HG03439 (cell line): ENCODE data around the gene ANKRD1.
"Not testable (repeated sequence)": the region's sequence is repeated elsewhere in the genome, so short reads cannot be mapped to it uniquely, and the experiment has no call there.

Source experiments
- ATAC-seq: cut with Tn5 transposase; IDR thresholded peaks from one replicate; pipeline ENCODE4 v1.9.1; 2021; ENCODE audit warnings: mild to moderate bottlenecking, moderate library complexity; ENCODE audit not compliant: unreplicated experiment

The ANKRD1 gene

DNA sequence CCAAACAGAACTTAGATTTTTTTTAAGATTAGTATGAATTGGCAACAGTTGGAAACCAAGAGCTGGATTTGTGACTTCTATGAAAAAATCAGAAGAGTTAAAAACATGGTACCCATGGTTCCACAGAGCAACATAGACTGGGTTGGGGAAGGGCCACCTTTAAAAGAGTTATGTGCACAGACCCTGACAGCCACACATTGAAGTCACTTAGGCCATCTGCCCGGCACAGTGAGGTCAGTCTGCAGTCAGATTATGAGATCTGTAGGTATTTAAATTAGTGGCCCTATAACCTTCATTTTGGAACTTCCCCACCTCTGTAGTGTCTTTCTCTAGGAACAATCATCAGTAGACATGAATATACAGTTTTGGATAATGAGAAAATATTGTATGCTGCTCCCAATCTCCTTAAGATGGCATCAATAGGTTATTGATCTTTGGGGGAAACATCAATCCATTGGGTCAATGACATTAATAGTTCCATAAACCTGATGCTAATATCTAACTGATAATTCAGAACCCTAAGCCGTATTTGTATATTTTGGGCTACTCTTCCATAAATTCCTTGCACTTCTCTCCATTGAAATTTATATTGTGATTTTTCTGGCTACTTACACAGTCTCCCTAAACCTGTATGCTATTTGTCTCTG, 7.0 kb downstream of the ANKRD1 start:
- ATAC-seq = no peak

DNA sequence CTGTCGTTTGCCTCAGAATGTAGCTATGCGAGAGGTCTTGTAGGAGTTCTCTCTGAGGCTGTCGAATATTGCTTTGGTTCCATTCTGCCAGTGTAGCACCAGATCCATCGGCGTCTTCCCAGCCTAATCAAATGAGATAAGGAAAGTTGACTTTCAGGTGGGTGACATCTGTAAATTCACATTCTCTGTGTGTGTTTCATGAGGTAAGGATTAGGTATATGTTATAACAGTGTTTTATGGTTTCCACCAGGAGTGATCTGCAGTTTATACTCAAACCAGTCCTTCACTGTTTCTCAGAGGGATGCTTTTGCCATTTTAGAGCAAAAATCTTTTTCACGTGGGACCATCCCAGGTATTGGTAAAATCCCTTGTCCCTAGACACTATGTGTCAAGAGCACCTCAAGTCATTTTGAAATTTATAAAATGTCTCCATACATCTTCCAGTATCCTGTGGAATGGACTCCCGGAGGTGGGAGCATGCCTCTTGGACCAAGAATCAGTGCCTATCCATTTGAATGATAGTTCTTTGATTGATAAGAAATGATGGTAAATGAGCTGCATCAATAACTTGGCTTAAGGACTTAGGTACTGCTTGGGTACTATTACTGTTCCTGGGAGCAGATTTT, 7.9 kb downstream of the ANKRD1 start:
- no peak for ATAC-seq

GRCh38 chr10:90912174-90912573, 8.7 kb downstream of the ANKRD1 start:
- ATAC-seq = no peak

- peak; percentile 71 for ATAC-seq
Observed at GRCh38 chr10:90911133-90912051, 9.5 kb downstream of the ANKRD1 start.

DNA sequence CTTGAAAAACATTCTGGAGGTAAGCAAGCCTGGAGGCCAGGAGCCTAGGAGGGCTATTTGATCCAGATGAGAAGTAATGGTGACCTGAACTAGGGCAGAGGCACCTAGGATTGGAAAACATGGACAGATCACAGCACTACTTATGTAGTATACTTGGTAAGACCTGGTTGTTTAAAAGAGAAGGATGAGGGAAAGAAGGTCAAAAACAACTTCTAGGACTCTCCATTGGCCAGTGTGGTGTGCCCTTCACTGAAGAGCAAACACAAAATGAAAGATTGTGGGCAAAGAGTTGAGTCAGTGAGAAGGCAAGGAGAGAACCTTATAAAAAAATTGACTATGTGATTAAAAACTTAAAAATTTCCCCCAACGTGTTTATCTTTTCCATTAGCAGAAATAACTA, 14.3 kb downstream of the ANKRD1 start:
- ATAC-seq = no peak

DNA sequence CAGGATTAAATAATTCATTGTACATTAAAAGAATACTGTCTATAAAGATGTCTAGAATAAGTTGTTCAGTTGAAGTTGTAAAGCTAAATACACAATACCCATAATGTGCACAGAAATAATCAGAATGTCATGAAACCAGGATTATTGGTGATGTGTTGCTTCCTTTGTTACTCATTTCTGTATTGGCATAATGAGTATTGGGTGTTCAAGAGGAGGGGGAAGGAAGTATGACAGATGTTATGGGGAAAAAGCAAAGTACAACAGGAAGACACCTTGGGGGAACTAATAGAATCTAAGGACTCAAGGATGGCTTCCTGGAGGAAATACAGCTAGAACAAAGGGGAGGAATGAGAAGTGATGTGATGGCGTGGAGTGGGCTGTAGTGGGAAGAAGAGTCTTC, 15.0 kb downstream of the ANKRD1 start:
- peak; percentile 54 for ATAC-seq

DNA sequence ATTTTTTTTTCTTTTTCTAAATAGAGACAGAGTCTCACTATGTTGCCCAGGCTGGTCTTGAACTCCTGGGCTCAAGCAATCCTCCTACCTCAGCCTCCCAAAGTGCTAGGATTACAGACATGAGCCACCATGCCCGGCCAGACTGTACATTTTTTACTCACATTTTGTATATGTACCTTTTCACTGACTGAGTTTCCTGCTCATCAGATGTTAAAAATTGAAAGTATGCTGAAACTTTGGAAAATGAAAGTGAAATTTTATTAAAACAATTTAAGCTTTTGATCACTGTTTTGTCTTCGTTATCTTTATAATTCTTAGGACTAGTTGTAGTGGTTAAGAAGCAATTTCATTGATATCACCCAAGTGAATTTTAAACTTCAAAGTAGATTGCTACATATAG, 24.0 kb downstream of the ANKRD1 start:
- ATAC-seq = not testable (repeated sequence)

GRCh38 chr10:90893190-90893589, 27.7 kb downstream of the ANKRD1 start:
- ATAC-seq = no peak

DNA sequence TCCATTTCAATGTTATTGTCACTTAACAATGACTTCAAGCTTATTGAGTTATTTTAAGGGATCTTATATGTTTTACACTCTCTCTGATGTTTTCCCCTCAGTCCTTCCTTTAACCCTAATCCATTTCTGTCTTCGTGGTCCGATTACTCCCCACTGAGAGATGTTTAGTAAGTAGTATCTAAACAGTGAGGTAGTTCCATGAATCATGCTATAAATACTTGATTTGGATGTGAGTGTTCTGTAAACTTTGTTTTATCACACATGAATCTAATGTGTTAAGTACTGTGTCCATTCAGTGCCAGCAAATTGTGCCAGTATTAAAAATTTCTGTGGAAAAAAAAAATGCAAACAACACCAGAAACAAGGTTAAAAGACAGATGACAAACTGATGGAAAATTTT, 30.5 kb downstream of the ANKRD1 start:
- no peak for ATAC-seq

DNA sequence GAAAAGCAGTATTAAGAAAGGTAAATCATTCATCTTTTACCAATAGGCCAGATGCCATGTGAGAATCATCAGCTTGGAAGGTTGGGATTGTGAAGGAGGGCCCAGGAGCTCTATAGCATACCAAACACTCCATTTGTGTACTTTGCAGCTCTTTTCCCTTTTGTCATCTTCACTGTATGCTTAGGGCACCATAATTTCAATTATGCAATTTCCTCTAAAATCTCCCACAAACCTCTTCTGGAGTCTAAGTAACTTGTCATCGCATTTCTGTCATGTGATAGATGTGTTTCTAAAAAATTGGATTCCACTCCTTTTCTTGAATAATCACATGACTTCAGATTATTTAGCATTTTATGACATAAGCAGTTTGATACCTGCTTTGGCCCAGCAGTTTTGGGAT, 31.3 kb downstream of the ANKRD1 start:
- no peak for ATAC-seq

GRCh38 chr10:90888387-90888786, 32.5 kb downstream of the ANKRD1 start:
- ATAC-seq = no peak

DNA sequence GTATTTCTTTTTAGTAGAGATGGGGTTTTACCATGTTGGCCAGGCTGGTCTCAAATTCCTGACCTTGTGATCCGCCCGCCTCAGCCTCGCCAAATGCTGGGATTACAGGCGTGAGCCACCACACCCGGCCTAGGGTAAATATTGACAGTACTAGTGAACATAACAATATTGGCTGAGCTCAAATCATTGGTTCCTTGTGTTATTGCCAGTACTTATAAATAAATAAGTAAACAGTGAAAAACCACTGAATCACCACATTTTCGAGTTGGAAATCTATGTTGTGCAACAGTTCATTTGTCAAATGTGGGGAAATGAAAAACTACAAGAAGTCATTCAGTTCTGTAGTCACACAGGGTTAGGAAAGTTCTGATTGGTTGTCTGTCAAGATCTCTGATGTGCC, 33.3 kb downstream of the ANKRD1 start:
- ATAC-seq = no peak

DNA sequence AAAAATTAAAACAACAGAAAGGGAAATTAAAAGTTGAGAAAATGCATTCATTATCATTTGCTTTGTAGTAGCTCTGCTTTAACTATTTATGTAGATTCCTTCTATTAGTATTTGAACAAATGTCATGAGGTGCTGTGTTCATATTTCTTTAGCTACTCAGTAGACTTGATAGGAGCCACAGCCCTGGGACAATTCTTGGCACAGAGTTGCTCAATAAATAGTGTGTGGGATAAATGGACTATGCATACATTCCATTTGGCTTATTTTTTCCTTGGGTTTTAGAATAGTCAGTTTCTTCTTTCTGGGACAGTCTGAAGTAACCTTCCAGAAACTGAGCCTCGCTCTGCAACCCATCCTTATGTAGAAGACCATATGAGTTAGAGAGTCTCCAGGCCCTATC, 35.7 kb downstream of the ANKRD1 start:
- no peak for ATAC-seq

GRCh38 chr10:90884431-90884830, 36.5 kb downstream of the ANKRD1 start:
- ATAC-seq = no peak

- ATAC-seq = not testable (repeated sequence)
Observed at GRCh38 chr10:90880059-90880719, 40.7 kb downstream of the ANKRD1 start.

DNA sequence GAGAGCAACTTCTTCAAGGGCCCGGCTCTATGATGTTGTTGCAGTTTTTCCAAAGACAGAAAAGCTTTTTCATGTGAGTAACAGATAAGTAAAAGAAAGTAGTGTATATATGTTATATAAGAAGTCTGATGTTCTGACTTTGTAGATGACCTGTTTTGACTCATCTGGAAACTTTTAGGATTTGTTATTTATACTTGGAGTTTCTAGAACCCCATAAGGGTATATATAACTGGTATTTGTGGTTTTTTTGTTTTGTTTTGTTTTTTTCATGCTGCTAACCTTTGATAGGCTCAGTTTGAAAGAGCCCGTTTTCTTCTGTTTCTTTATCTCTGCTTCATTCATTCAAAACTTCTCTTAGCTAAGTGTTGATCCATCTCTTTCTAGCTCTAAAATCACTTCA, 41.8 kb downstream of the ANKRD1 start:
- no peak for ATAC-seq

DNA sequence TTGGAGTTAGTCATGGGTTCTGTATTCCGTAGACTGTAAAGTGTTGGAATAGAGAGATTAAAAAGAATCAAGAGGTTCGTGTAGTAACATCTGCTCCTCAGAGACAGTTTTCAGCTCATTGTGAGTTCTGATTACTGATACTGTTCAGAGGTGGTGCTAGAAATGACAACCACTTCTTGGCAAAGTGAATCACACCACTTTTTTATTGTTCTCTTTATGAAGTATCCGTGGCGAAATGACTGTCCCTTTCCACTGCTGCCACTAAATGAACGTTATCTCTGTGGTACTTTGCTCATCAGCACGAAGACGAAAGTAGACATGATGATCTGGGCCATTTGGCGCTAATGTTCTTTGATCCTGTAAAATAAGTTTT, 48.3 kb downstream of the ANKRD1 start:
- ATAC-seq = no peak

DNA sequence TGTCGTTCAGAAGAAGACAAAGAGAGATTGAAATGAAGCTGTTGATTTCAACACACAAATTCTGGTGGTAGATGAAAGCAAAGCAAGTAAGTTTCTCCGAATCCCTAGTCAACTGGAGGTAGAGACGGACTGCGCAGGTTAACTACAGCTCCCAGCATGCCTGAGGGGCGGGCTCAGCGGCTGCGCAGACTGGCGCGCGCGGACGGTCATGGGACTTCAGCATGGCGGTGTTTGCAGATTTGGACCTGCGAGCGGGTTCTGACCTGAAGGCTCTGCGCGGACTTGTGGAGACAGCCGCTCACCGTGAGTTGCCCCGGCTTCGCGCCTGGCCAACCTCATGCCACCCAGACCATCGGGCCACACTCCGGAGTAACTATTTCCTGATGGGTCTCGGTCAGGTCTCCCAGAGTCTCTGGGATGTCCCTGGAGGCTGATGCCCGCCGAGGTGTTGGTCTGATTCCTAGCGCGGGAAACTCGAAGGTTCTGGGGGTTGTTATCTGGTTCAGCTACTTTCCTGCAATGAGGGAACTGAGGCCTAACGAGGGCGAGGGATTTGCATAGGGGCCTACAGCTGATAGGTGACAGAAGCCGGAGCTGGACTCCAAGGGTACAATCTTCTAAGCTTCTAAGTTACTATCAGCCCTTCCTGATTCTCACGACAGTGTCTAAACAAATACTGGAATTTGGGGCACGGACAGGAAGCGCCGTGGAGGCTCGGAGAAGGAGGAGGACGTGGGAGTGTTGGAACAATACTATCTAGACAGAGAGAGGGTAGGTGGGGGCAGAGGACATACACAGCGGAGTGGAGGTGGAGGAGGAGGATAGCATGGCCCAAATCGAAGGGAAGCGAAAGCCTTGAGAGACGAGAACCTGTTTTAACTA, 48.9 kb downstream of the ANKRD1 start, which contains the start of gene RPP30:
RPP30 (plus strand) TSS at position 209 of the 882 bp plus-strand sequence; CDS start at position 222, 13 bp downstream.
- peak; percentile 98 for ATAC-seq

- peak; percentile 52 for ATAC-seq
Observed at GRCh38 chr10:90871279-90871765, 49.6 kb downstream of the ANKRD1 start.

DNA sequence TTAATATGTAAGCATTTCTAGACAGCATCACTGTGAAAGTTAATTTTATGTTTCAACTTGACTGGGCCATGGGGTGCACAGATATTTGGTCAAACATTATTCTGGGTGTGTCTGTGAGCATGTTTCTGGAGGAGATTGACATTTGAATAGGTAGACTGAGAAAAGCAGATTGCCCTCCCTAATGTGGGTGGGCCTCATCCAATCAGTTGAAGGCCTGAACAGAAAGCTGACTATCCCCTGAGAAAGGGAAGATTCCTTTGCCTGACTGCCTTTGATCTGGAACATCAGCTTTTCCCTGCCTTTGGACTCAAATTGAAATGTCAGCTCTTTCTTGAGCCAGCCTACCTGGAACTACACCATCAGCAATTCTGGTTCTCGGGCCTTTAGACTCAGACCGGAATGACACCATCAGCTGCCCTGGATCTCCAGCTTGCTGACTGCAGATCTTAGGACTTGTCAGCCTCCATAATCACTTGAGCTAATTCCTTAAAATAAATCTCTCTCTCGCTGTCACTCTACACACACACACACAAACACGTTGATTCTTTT, 54.8 kb downstream of the ANKRD1 start:
- no peak for ATAC-seq
